CD4-positive, alpha-beta T cell (primary cell): ENCODE measurements around the gene RPL18A. TPM values are rescaled to one million over a fixed set of nuclear protein-coding genes. Genes with fewer than 3 reads are reported as not detected.

Experiments
- ATAC-seq: fragments of 200-7000 bp; cut with Tn5 transposase; one replicate; pipeline ENCODE4 v1.10.0; 2022; ENCODE audit warnings: mild to moderate bottlenecking; ENCODE audit not compliant: poor library complexity
- CTCF ChIA-PET: fragments of 350-600 bp; sonication (Branson Sonifier 250); formaldehyde crosslinking; loops from one replicate; lab custom pipeline; 2021; ENCODE audit warnings: antibody characterized with exemption, inconsistent platforms; lab: Charles Lee
- POLR2A ChIA-PET: fragments of 350-600 bp; sonication (Branson Sonifier 250); formaldehyde crosslinking; loops from one replicate; lab custom pipeline; 2021; ENCODE audit warnings: antibody characterized with exemption, inconsistent platforms; lab: Charles Lee
- DNase-seq, 14 experiments: peaks; one replicate each; pipeline ENCODE4 v3.0.0-alpha.2; 2013 to 2020; ENCODE audit warnings: mixed read lengths in 2 of 14
- H3K27ac ChIP-seq, 2 donors: one replicate each; pipeline versions ENCODE4 v1.5.1 to v1.7.0; 2013; ENCODE audit warnings: low read length in 2 of 2, low read depth in 1 of 2, mild to moderate bottlenecking in 1 of 2
- H3K27me3 ChIP-seq, 2 experiments: 1 replicate in 1 of 2; 2 replicates in 1 of 2; pipeline versions ENCODE4 v1.6.1 to v1.7.0; 2013; ENCODE audit warnings: low read length in 2 of 2, control low read depth in 1 of 2, mild to moderate bottlenecking in 1 of 2, moderate library complexity in 1 of 2; ENCODE audit not compliant: insufficient read depth in 2 of 2, control insufficient read depth in 1 of 2
- H3K36me3 ChIP-seq: one replicate; pipeline ENCODE4 v1.6.1; 2013; ENCODE audit warnings: low read length, control low read depth; ENCODE audit not compliant: insufficient read depth
- H3K4me1 ChIP-seq: one replicate; pipeline ENCODE4 v1.6.1; 2013; ENCODE audit warnings: low read length, control low read depth; ENCODE audit not compliant: insufficient read depth
- H3K4me3 ChIP-seq: one replicate; pipeline ENCODE4 v1.5.1; 2013; ENCODE audit warnings: mild to moderate bottlenecking, low read length, moderate library complexity
- H3K9me3 ChIP-seq, 2 experiments: 1 replicate in 1 of 2; 2 replicates in 1 of 2; pipeline versions ENCODE4 v1.6.1 to v1.7.0; 2013; ENCODE audit warnings: low read length in 2 of 2, mild to moderate bottlenecking in 2 of 2, control low read depth in 1 of 2, moderate library complexity in 1 of 2; ENCODE audit not compliant: control insufficient read depth in 1 of 2, insufficient read depth in 1 of 2
- H3K27ac Mint-ChIP-seq: one replicate; pipeline ENCODE4 v1.8.0; 2020; ENCODE audit warnings: mixed read lengths
- H3K27me3 Mint-ChIP-seq: one replicate; pipeline ENCODE4 v1.8.0; 2021; ENCODE audit warnings: mixed read lengths
- H3K36me3 Mint-ChIP-seq: one replicate; pipeline ENCODE4 v1.8.0; 2021; ENCODE audit warnings: low read depth, mixed read lengths
- H3K4me1 Mint-ChIP-seq: one replicate; pipeline ENCODE4 v1.8.0; 2021; ENCODE audit warnings: low read depth, mixed read lengths
- H3K4me3 Mint-ChIP-seq: one replicate; pipeline ENCODE4 v1.8.0; 2020; ENCODE audit warnings: mild to moderate bottlenecking, mixed read lengths
- H3K9me3 Mint-ChIP-seq: one replicate; pipeline ENCODE4 v1.8.0; 2020; ENCODE audit warnings: mixed read lengths
- intact Hi-C, 2 experiments: fragments of 100-400 bp; cut with DNase I in 1 of 2; cut with micrococcal nuclease in 1 of 2; formaldehyde crosslinking; loops; one replicate each; pipeline versions ENCODE4 v1.15.1 to v1.9.0; 2023 to 2025; cut with DNase I, micrococcal nuclease
- total RNA-seq, 174 experiments: library from RNA in 2 of 174; stranded (reverse) in 2 of 174; gene quantifications; one replicate each; pipeline ENCODE4 v1.2.3 and lab custom pipeline; 2021 to 2026
- TF ChIP-seq, protein P1 (sequence below): fragments of 200-600 bp; IDR thresholded peaks from one replicate; pipeline ENCODE4 v1.8.0; 2022; ENCODE audit warnings: antibody characterized with exemption, mild to moderate bottlenecking

RPL18A gene
- total RNA-seq, 2 experiments from 2014 or later = 4,157 to 4,260 TPM

GRCh38 chr19:17840019-17840418 lies 19.7 kb upstream of the RPL18A start:
- peaks cover 91% of the 10 kb centered on the region for H3K36me3 ChIP-seq
- Mint-ChIP-seq H3K4me3 (no peak overlapping the region), H3K4me1 (peaks cover 25% of the 10 kb centered on the region), H3K36me3 (peaks cover 94% of the 10 kb centered on the region), H3K9me3 (no peaks in the 10 kb centered on the region), H3K27ac (no peak overlapping the region), H3K27me3 (no peaks in the 10 kb centered on the region)
- DNase-seq (no peak), ATAC-seq (no peak)
- H3K9me3 ChIP-seq = no peaks in the 10 kb centered on the region
- ChIA-PET POLR2A (no interaction called here), CTCF (interaction anchor here (0.7 kb wide), 1 partner anchor 16 kb away, joined by 3 read pairs; no protein-coding TSS in a partner anchor)
- H3K4me3 ChIP-seq = no peak overlapping the region
- no peak overlapping the region for H3K27ac ChIP-seq
- no peaks in the 10 kb centered on the region for H3K27me3 ChIP-seq
- TF ChIP-seq, protein P1, sequence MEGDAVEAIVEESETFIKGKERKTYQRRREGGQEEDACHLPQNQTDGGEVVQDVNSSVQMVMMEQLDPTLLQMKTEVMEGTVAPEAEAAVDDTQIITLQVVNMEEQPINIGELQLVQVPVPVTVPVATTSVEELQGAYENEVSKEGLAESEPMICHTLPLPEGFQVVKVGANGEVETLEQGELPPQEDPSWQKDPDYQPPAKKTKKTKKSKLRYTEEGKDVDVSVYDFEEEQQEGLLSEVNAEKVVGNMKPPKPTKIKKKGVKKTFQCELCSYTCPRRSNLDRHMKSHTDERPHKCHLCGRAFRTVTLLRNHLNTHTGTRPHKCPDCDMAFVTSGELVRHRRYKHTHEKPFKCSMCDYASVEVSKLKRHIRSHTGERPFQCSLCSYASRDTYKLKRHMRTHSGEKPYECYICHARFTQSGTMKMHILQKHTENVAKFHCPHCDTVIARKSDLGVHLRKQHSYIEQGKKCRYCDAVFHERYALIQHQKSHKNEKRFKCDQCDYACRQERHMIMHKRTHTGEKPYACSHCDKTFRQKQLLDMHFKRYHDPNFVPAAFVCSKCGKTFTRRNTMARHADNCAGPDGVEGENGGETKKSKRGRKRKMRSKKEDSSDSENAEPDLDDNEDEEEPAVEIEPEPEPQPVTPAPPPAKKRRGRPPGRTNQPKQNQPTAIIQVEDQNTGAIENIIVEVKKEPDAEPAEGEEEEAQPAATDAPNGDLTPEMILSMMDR = no peak
- intact Hi-C loops = no loop called here
- peaks cover 54% of the 10 kb centered on the region for H3K4me1 ChIP-seq

GRCh38 chr19:17841371-17841809 lies 18.3 kb upstream of the RPL18A start:
- Mint-ChIP-seq H3K27me3 (no peaks in the 10 kb centered on the region), H3K4me1 (peaks cover 29% of the 10 kb centered on the region), H3K36me3 (peaks cover 93% of the 10 kb centered on the region), H3K4me3 (no peak overlapping the region), H3K9me3 (no peaks in the 10 kb centered on the region), H3K27ac (no peak overlapping the region)
- TF ChIP-seq, protein P1 = no peak
- ATAC-seq (no peak), DNase-seq (peak in 1 of 14 experiments; percentile 33)
- no peak overlapping the region for H3K4me3 ChIP-seq
- intact Hi-C loops = no loop called here
- no peaks in the 10 kb centered on the region for H3K9me3 ChIP-seq
- peaks cover 77% of the 10 kb centered on the region for H3K36me3 ChIP-seq
- no peak overlapping the region for H3K27ac ChIP-seq
- H3K4me1 ChIP-seq = peaks cover 60% of the 10 kb centered on the region
- no peaks in the 10 kb centered on the region for H3K27me3 ChIP-seq
- CTCF ChIA-PET = no interaction called here
- POLR2A ChIA-PET = no interaction called here

DNA sequence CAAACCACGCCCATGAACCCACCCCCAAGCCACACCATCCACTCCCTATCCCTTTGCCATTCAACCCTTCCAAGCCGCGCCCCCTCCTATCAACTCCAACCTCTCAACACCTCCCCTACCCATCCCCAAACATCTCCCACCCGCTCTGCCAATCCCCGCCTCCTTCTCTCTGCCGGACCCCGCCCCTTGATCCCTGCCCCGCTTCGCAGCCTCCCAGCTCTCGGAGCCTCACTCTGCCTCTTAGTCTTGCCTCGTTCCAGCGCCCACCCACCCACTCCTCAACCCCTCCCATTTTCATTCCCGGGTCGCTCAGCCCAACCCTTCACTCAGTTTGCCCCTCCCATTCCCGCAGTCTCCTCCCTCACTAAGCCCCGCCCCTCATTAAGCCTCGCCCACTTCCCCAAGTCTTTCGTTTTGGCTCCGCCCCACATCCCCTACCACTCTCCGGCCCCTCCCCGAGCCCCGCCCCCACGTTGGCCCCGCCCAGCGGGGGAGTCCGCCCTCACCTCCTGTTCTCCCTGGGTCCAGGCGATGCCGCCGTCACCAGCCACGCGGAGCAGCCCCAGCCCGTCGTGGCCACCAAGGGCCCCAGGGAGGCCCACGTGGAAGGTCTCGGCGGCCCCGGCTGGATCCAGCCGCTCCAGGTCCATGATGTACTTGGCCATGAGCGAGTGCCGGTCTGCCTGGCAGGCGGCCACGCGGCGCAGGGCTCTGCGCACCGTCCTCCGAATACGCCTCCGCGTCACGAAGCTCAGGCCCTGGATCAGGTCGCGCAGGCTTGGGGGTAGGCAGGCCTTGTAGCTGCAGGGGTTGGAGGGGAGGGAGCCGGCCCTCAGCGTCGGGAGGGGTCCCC lies 17.7 kb upstream of the RPL18A start:
- peaks cover 89% of the 10 kb centered on the region for H3K36me3 Mint-ChIP-seq
- peak overlapping the region; percentile 15 for H3K4me3 Mint-ChIP-seq
- no peaks in the 10 kb centered on the region for H3K27me3 Mint-ChIP-seq
- Histone ChIP-seq H3K36me3 (peaks cover 71% of the 10 kb centered on the region), H3K4me3 (no peak overlapping the region), H3K4me1 (peaks cover 62% of the 10 kb centered on the region), H3K27ac (peak overlapping the region in 1 of 2 donors; percentile 35), H3K27me3 (no peaks in the 10 kb centered on the region), H3K9me3 (no peaks in the 10 kb centered on the region)
- peak in 13 of 14 experiments; percentile 24 to 79 (median 45) for DNase-seq
- H3K27ac Mint-ChIP-seq = no peak overlapping the region
- H3K4me1 Mint-ChIP-seq = peaks cover 32% of the 10 kb centered on the region
- TF ChIP-seq, protein P1 = no peak
- ChIA-PET POLR2A (interaction anchor here (1.2 kb wide), 1 partner anchor 18 kb away, joined by 6 read pairs; the partner anchor contains the start of gene RPL18A), CTCF (no interaction called here)
- H3K9me3 Mint-ChIP-seq = no peaks in the 10 kb centered on the region
- peak; percentile 71 for ATAC-seq
- intact Hi-C loops = no loop called here
